Measurements from ENCODE around the gene PROX1.

PROX1 gene

DNA sequence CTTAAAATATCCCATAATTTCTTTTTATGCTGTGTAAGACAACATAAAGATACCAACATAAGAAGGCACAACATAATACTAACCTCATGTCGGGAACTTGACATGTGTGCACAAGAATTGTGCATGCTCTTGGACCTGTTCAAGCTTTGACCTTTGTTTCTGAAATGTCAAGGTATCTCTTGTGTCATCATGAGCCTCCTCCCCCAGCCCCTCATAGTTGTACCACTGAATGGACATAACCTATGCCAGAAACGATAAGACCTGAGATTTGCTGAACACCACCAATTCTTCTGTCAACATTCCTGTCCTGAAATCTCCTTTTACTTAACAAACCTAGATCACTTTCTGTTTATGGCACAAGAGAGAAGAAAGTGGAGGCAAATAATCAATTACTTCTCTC lies 29.4 kb upstream of the PROX1 start:
- Histone ChIP-seq H3K4me1 (ENCODE audit: control insufficient read depth, insufficient read depth, low read length, poor library complexity, severe bottlenecking) (no peaks in the 10 kb centered on the region), H3K4me3 (ENCODE audit: insufficient read depth, low read depth, low read length, poor library complexity, severe bottlenecking) (no peak overlapping the region)
- DNase-seq = no peak

DNA sequence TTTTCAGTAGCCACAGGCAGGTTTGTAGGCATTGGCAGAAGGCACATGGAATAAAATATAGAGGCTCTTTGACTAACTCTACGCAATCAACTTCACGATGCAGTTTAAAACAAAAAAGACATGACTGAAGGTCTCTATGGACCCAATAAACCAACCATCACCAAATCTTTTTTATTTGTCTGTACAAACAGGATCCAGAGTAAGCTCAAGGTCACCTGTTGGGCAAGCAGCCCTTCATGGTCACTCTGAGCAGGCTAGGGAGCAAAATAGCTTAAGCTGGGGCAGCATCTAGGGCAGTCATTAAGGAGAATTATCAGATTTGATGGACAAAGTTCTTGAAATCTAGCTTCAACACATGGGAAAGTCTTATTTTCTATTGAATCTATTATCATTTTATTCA lies 26.8 kb upstream of the PROX1 start:
- H3K9me3 ChIP-seq (ENCODE audit: control insufficient read depth, low read length) = no peaks in the 10 kb centered on the region
- no peaks in the 10 kb centered on the region for H3K4me1 ChIP-seq (ENCODE audit: control insufficient read depth, insufficient read depth, low read length, poor library complexity, severe bottlenecking)
- no peaks in the 10 kb centered on the region for H3K36me3 ChIP-seq (ENCODE audit: control insufficient read depth, insufficient read depth, low read length)
- H3K27me3 ChIP-seq (replicated peaks; ENCODE audit: control insufficient read depth, insufficient read depth, low read length, poor library complexity, severe bottlenecking) = no peaks in the 10 kb centered on the region
- H3K4me3 ChIP-seq (ENCODE audit: insufficient read depth, low read depth, low read length, poor library complexity, severe bottlenecking) = no peak overlapping the region
- DNase-seq = no peak
- no peak overlapping the region for H3K27ac ChIP-seq (ENCODE audit: insufficient read depth, low read length, poor library complexity, severe bottlenecking)

More for the DNA sequence above, 29.4 kb upstream of the PROX1 start:
- no peak overlapping the region for H3K27ac ChIP-seq (ENCODE audit: insufficient read depth, low read length, poor library complexity, severe bottlenecking)
- no peaks in the 10 kb centered on the region for H3K9me3 ChIP-seq (ENCODE audit: control insufficient read depth, low read length)
- no peaks in the 10 kb centered on the region for H3K27me3 ChIP-seq (replicated peaks; ENCODE audit: control insufficient read depth, insufficient read depth, low read length, poor library complexity, severe bottlenecking)
- H3K36me3 ChIP-seq (ENCODE audit: control insufficient read depth, insufficient read depth, low read length) = no peaks in the 10 kb centered on the region

DNA sequence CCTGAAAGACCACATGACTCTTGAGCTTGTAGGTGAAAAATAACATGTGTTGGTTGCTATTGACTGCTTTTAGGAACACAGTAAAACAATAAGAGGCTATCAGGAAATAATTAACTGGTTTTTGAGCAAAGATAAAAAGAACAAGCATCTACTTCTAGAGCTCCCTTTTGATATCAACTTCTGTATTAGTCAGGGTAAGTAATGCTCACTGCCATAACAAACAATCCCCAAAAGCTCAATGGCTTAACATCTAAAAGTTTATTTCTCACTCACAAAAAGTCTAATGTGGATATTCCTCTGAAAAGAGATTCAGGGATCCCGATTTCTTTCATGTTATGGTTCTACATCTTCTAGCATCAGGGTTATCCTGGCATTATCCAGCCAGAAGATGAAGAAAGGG lies 25.3 kb upstream of the PROX1 start:
- no peak overlapping the region for H3K4me3 ChIP-seq (ENCODE audit: insufficient read depth, low read depth, low read length, poor library complexity, severe bottlenecking)
- H3K9me3 ChIP-seq (ENCODE audit: control insufficient read depth, low read length) = no peaks in the 10 kb centered on the region
- no peak overlapping the region for H3K27ac ChIP-seq (ENCODE audit: insufficient read depth, low read length, poor library complexity, severe bottlenecking)
- no peaks in the 10 kb centered on the region for H3K4me1 ChIP-seq (ENCODE audit: control insufficient read depth, insufficient read depth, low read length, poor library complexity, severe bottlenecking)
- H3K27me3 ChIP-seq (replicated peaks; ENCODE audit: control insufficient read depth, insufficient read depth, low read length, poor library complexity, severe bottlenecking) = no peaks in the 10 kb centered on the region
- DNase-seq = no peak
- no peaks in the 10 kb centered on the region for H3K36me3 ChIP-seq (ENCODE audit: control insufficient read depth, insufficient read depth, low read length)

DNA sequence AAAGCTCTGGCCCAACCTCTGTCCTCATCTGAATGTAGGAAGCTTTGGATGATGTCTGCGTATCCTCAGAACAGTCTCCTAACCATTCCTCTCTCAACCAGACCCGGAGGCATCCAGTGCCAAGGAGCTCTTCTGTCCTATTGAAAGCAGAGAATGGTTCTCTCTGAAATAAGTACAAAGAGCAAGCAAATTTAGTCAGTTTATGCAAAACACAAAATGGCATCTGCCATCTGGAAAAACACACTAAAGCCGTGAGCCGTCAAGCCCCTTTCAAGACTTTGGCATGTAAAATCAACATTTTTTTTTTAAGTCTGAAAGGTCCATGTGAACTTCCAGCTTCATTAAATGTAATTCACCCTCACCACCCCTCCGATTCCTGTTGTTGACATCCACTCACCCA lies 21.7 kb upstream of the PROX1 start:
- H3K27ac ChIP-seq (ENCODE audit: insufficient read depth, low read length, poor library complexity, severe bottlenecking) = no peak overlapping the region
- no peaks in the 10 kb centered on the region for H3K4me1 ChIP-seq (ENCODE audit: control insufficient read depth, insufficient read depth, low read length, poor library complexity, severe bottlenecking)
- no peaks in the 10 kb centered on the region for H3K36me3 ChIP-seq (ENCODE audit: control insufficient read depth, insufficient read depth, low read length)
- no peaks in the 10 kb centered on the region for H3K27me3 ChIP-seq (replicated peaks; ENCODE audit: control insufficient read depth, insufficient read depth, low read length, poor library complexity, severe bottlenecking)
- no peak for DNase-seq
- no peak overlapping the region for H3K4me3 ChIP-seq (ENCODE audit: insufficient read depth, low read depth, low read length, poor library complexity, severe bottlenecking)
- no peaks in the 10 kb centered on the region for H3K9me3 ChIP-seq (ENCODE audit: control insufficient read depth, low read length)

DNA sequence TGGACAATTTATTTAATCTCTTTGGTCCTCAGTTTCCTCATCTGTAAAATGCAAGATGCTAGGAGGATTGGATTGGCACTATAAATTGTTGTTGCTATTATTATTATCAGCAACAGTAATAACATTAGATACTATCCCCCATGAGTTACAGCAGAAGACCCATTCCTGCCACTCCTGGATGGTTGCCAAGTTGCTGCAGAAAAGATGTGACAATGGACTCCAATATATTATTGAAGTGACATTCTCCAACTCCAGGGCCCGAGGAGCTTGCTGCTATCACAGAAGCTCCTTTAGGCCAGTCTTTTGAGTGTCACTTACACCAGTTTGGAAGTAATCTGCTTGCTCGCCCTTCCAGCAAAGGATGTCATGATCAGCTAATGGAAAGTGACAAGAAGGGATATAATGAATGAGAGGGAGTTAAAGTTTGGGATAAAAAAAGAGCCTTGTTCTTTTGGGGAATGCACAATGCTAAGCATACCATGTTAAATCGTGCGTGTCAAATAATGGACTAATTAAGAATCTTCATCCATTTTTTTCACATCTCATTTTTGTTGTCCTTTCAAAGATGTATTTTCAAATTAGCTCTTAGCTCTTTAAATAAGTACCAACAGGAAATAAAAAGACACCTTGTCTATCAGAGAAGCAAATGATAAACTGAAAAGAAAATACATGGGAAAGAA lies 19.5 kb upstream of the PROX1 start:
- no peaks in the 10 kb centered on the region for H3K27me3 ChIP-seq (replicated peaks; ENCODE audit: control insufficient read depth, insufficient read depth, low read length, poor library complexity, severe bottlenecking)
- no peaks in the 10 kb centered on the region for H3K4me1 ChIP-seq (ENCODE audit: control insufficient read depth, insufficient read depth, low read length, poor library complexity, severe bottlenecking)
- no peaks in the 10 kb centered on the region for H3K36me3 ChIP-seq (ENCODE audit: control insufficient read depth, insufficient read depth, low read length)
- DNase-seq = no peak
- H3K27ac ChIP-seq (ENCODE audit: insufficient read depth, low read length, poor library complexity, severe bottlenecking) = no peak overlapping the region
- no peaks in the 10 kb centered on the region for H3K9me3 ChIP-seq (ENCODE audit: control insufficient read depth, low read length)
- H3K4me3 ChIP-seq (ENCODE audit: insufficient read depth, low read depth, low read length, poor library complexity, severe bottlenecking) = no peak overlapping the region

DNA sequence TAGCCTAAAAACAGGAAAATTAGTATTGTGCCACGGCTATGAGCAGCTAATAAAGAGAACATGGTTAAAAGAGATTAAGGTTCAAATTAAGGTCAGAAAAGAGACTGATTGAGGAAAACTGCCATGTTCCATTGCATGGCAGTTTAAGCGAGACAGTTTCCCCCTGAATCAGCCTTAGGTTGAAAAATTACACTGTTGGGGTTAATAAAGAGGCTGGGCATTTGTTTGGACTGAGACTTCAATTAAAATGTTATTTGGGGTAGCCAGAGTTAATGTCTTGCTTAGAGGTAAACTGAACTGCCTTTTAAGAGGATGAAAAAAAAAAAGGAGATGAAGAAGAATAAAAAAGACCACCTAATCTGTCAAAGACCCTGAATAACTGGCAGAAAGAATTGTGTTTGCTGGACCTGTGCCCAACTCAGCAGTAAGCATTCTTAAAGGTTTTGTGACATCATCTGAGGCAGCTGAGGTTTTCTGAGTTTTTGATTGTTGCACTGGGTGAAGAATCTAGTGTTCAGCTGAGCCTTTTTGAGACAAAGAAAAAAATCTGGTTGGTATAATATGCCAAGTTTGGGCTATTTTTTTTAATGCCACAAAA lies 17.7 kb upstream of the PROX1 start:
- no peak for DNase-seq
- H3K9me3 ChIP-seq (ENCODE audit: control insufficient read depth, low read length) = no peaks in the 10 kb centered on the region
- H3K4me3 ChIP-seq (ENCODE audit: insufficient read depth, low read depth, low read length, poor library complexity, severe bottlenecking) = no peak overlapping the region

DNA sequence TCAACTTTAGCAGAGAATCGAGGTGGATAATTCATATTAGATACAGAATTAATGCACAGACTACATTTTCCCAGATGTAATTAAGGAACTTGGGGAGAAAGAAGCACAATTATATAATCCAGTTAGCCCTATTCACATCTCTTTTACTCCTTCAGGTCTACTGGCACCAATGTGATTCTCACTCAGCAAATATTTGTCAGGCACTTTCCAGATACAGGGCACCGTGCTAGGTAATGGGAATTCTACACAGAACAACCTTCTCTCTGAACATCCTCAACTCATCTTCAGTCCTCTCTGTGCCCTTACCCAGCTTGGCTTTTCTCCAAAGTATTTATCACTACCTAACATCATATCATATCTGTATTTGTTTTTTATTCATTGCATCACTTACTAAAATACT lies 15.6 kb upstream of the PROX1 start:
- Histone ChIP-seq H3K4me3 (ENCODE audit: insufficient read depth, low read depth, low read length, poor library complexity, severe bottlenecking) (no peak overlapping the region), H3K9me3 (ENCODE audit: control insufficient read depth, low read length) (no peaks in the 10 kb centered on the region), H3K36me3 (ENCODE audit: control insufficient read depth, insufficient read depth, low read length) (no peaks in the 10 kb centered on the region), H3K27ac (ENCODE audit: insufficient read depth, low read length, poor library complexity, severe bottlenecking) (no peak overlapping the region), H3K27me3 (replicated peaks; ENCODE audit: control insufficient read depth, insufficient read depth, low read length, poor library complexity, severe bottlenecking) (no peaks in the 10 kb centered on the region), H3K4me1 (ENCODE audit: control insufficient read depth, insufficient read depth, low read length, poor library complexity, severe bottlenecking) (no peaks in the 10 kb centered on the region)
- DNase-seq = no peak

More for the DNA sequence above, 17.7 kb upstream of the PROX1 start:
- Histone ChIP-seq H3K4me1 (ENCODE audit: control insufficient read depth, insufficient read depth, low read length, poor library complexity, severe bottlenecking) (no peaks in the 10 kb centered on the region), H3K36me3 (ENCODE audit: control insufficient read depth, insufficient read depth, low read length) (no peaks in the 10 kb centered on the region), H3K27me3 (replicated peaks; ENCODE audit: control insufficient read depth, insufficient read depth, low read length, poor library complexity, severe bottlenecking) (no peaks in the 10 kb centered on the region), H3K27ac (ENCODE audit: insufficient read depth, low read length, poor library complexity, severe bottlenecking) (no peak overlapping the region)

DNA sequence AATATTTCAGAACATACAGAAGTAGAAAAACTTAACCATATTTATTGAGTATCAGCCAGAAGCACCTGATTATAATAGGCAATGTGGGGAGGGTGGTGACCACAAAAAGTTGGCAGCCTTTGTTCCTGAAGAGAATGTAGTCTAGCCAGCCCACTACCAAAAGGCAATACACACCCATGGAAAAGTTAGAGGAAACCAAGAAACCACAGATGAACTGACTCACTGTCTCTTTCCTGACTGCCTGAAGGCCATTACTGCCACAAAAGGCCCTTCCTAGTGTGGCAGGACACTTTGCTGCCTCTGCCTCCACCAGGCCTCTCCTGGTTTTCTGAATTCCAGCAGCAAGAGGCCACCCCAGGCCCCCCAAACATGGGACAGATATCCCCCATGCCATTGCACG lies 14.6 kb upstream of the PROX1 start:
- DNase-seq = no peak
- H3K4me1 ChIP-seq (ENCODE audit: control insufficient read depth, insufficient read depth, low read length, poor library complexity, severe bottlenecking) = no peaks in the 10 kb centered on the region
- no peak overlapping the region for H3K27ac ChIP-seq (ENCODE audit: insufficient read depth, low read length, poor library complexity, severe bottlenecking)

DNA sequence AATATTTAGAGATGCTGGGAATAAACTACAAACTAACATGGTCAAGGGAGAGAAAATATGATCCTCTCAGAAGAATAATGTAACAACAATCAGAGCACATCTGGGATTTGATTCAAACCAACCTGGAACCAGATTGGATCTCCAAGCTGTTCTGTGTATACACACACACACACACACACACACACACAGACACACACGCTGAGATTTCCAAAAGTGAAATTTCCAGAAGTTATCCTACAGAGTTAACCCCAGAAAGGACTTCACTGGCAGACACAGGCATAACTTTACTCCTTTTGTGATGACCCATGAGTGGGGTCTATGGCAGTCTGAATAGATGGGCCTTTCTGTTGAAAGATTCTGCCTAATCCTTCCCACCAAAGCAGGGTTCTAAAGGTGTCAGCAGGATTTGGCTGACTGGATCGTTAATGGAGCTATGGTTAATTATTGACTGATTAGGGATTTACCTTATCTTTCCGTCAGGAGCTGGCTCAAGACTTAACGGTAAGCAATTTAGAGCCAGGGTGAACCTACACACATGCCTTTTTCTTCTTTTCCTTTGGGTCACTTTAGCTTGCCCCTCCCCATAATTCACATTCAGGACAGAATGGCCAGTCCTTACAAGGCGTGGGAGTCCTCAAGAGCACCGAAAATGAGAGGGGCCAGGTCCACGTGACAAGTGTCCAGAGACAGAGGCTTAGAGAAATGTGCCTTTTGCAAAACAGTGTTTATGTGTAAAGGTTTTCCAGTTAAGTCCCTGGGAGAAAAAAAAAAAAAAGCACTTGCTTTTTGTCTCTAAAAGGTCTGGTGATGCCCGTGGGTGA lies 10.9 kb upstream of the PROX1 start:
- Histone ChIP-seq H3K4me1 (ENCODE audit: control insufficient read depth, insufficient read depth, low read length, poor library complexity, severe bottlenecking) (no peaks in the 10 kb centered on the region), H3K36me3 (ENCODE audit: control insufficient read depth, insufficient read depth, low read length) (no peaks in the 10 kb centered on the region), H3K4me3 (ENCODE audit: insufficient read depth, low read depth, low read length, poor library complexity, severe bottlenecking) (no peak overlapping the region), H3K9me3 (ENCODE audit: control insufficient read depth, low read length) (no peaks in the 10 kb centered on the region), H3K27ac (ENCODE audit: insufficient read depth, low read length, poor library complexity, severe bottlenecking) (no peak overlapping the region), H3K27me3 (replicated peaks; ENCODE audit: control insufficient read depth, insufficient read depth, low read length, poor library complexity, severe bottlenecking) (peaks cover 17% of the 10 kb centered on the region)
- DNase-seq = no peak

More for the DNA sequence above, 14.6 kb upstream of the PROX1 start:
- H3K36me3 ChIP-seq (ENCODE audit: control insufficient read depth, insufficient read depth, low read length) = no peaks in the 10 kb centered on the region
- H3K27me3 ChIP-seq (replicated peaks; ENCODE audit: control insufficient read depth, insufficient read depth, low read length, poor library complexity, severe bottlenecking) = peaks cover 2% of the 10 kb centered on the region
- H3K4me3 ChIP-seq (ENCODE audit: insufficient read depth, low read depth, low read length, poor library complexity, severe bottlenecking) = no peak overlapping the region
- H3K9me3 ChIP-seq (ENCODE audit: control insufficient read depth, low read length) = no peaks in the 10 kb centered on the region

DNA sequence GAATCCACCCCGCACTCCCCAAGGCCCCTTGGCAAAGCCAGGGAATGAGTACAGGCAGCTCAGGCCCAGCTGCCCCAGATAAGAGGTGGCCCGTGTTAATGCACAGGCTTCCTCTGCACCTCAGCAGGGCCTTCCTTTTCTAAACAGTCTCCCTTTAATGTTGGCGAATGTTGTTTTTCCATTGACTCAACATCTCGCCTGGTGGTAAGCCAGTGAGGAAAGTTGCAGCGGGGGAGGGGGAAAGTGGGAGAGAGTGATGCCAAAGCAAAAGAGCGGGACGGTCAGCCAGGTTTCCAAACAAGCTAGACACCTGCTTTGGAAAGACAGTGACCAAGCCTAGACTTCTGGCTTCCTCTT lies 10.3 kb upstream of the PROX1 start:
- Histone ChIP-seq H3K4me1 (ENCODE audit: control insufficient read depth, insufficient read depth, low read length, poor library complexity, severe bottlenecking) (no peaks in the 10 kb centered on the region), H3K36me3 (ENCODE audit: control insufficient read depth, insufficient read depth, low read length) (no peaks in the 10 kb centered on the region), H3K9me3 (ENCODE audit: control insufficient read depth, low read length) (no peaks in the 10 kb centered on the region), H3K27ac (ENCODE audit: insufficient read depth, low read length, poor library complexity, severe bottlenecking) (no peak overlapping the region), H3K4me3 (ENCODE audit: insufficient read depth, low read depth, low read length, poor library complexity, severe bottlenecking) (no peak overlapping the region), H3K27me3 (replicated peaks; ENCODE audit: control insufficient read depth, insufficient read depth, low read length, poor library complexity, severe bottlenecking) (peaks cover 22% of the 10 kb centered on the region)
- DNase-seq = no peak
